NAMALWA (cell line): ENCODE results near the gene LNX1.

Experiments used
- DNase-seq: peaks from one replicate; pipeline ENCODE4 v3.0.0-alpha.2; 2015; ENCODE audit warnings: low spot score

The LNX1 gene

DNA sequence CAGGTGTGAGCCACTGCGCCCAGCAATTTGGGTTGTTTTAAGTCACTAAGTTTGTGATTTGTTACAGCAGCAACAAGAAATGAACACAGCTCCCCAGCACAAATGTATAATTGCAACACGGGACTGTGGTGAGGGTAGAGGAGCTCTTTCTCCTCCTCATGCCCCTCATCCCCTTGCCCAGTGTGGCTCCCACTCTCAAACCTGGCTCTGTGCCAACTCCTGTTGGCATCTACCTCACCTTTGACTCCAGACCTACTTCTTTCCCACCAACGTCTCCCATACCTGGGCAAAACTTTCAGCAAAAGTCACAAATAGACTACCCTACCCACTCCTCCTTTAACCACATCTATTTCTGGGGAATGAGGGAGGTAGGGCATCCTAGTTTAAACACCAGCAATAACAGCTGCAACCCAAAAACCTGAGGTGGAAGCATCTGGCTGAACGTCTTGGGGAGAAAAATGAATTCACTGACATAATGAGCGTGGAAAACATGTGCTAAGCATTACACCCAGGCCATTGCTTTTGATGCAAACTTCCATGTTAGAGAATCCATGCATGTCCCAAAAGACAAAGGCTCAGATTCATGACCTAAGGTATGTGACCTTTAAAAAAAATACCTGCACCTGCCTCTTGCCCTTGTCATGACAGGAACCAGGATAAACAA lies 19.2 kb downstream of the LNX1 start:
- DNase-seq = no peak

DNA sequence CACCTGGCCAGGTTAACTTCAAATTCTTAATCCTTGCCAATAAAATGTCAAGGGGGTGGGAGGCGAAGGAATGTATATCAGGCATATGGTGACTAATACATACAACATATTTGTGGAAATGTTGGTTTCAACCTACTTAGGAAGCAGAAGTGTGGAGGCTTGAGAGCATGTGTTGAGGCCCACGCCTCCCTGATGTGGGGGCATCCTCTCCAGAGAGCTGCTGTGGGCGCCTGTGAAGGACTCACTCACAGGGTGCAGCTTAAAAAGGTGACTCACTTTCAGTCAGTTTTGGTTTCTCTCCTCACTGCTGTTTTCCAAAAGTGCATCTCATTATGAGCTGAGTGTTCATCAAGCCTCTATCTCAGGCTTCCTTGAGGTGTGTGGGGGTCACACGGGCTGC lies 27.5 kb downstream of the LNX1 start:
- DNase-seq = no peak

DNA sequence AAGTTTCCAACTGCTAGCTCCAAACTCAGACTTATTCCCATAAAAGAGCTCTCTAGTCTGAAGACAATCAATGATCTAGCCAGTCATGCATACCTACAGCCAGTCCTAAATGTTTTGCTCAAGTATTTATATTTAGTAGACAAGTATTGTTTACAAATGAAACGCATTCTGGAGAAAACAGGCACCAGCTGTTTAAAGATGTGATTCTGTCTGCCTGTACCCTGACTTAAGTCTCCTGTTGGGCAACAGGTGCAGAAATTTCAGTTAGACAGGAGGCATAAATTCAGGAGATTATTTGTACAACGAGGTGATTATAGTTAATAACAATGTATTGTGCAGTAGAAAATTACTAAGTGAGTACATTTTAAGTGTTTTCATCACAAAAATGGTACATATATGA lies 28.9 kb downstream of the LNX1 start:
- no peak for DNase-seq

DNA sequence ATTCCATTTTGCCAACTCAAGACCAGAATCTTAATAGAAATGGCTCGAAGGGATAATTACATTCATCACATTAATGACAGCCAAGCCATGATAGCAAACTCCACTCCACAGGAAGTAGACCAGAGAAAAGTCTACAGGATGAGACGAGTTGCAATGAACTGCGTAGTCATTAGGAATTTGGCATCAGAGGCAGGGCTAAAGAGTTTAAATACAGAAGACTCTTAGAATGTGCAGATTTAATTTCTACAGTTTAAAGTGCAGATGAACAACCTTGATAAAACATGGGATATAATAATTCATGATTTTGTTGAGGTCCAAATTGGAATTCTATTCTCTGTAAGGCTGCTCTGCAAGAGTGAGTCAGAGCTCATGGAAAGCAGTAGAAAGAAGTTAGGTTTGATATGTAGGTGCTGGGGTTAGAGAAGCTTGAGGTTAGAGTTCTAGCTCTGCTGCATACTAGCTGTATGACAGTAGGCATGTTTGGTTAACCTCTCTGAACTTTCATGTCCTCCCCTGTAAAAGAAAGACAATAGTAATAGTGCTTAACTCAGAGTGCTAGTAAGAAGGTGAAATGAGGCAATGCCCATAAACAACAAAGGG lies 32.2 kb downstream of the LNX1 start:
- DNase-seq = no peak

DNA sequence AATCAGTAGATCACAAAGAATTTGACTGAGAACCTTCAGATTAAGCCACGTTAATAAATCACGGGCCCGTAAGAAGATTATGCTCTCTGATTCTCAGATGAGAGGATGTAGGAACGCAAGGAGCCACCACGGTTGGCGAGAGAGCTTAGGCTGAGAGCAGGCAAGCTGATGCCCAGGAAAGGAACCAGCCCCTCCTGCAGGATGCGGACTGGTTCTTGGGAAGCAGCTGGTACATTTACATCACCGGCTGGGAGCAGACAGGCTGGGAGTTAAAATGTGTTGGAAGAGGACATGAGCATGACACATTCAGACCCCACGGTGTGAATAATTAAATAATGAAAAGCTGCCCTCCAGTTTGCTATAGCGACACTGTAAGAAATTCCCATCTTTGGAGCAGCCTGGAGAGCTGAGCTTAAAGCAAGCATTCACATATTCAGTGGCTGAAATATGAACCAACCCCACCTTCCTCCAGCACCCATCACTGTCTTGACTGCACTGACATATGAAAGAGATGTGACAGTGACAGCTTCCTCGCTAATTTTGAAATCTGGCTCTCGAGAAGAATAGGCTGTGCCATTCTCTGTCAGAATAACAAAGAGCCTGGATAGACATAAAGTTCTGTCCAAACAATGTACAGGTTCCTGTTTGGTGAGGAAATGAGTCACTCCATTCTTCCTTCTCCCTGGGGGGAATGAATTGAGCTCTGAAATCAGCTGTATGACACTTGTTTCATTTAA lies 33.1 kb downstream of the LNX1 start:
- no peak for DNase-seq

DNA sequence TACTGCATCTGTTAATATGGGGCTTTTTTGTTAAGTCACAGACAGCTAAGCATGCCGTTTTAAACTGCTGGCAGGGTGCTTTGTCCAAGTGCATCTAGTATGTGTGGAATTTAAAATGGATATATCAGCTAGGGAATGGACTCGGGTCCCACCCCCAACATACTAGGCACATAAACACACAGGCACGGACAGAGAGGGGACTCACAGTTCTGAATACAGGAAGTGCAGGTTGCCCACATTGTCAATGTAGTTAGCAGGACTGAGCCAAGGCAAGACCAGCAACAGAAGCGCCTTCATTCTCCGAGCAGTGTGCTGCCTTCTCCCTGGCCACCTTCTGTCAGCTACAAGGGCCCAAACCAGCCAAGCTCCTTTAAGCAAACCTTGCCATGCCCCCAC lies 33.6 kb downstream of the LNX1 start:
- DNase-seq = no peak

DNA sequence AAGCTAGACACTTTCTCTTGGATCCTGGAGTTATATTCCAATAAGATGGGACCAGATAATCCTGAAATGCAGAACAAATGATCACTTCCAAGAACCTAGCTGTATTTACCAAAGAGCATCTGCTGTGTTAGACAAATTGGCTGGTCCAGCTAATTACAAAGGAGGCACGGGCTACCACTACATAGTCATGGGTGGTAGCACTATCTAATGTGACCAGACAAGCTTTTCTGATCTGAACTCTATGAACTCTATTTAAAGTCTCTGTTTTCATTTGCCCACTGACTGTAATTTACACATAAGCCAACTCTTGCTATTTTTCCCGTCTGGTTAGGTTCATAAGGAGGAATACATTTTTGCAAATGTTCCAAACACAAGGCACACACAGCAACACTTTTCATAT lies 34.6 kb downstream of the LNX1 start:
- no peak for DNase-seq

DNA sequence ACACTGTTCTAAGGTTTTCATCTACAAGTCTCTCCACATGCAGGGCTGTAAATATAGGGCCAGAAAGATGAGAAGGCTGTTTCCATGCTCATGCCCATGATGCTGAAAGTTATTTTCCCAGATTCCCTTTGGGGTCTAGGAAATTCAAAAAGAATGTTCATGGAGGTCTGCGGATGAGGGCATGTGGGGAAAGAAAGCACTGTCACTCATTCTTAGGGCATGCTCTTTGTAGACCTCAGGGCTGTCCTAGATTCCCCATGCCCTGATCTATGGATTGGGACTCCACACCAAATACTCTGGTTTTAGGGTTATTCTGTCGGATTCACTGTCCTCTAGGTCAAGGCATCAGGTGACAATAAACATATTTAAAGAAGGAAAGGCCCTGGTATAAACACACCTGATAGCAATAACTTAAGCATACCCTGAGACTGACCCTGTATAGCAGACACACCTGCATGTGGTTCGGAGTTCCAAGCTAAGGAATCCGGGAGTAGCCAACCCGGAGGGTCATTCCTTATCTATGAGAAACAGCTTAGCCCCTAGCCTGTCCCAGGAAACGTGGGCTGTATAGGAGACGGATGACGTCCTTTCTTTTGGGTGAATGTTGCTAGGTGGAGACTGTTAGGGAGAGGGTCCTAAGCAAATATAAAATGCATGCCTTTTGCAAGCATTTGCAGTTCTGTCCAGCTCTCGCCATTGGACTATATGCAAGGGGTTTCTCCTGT lies 37.6 kb downstream of the LNX1 start:
- no peak for DNase-seq

DNA sequence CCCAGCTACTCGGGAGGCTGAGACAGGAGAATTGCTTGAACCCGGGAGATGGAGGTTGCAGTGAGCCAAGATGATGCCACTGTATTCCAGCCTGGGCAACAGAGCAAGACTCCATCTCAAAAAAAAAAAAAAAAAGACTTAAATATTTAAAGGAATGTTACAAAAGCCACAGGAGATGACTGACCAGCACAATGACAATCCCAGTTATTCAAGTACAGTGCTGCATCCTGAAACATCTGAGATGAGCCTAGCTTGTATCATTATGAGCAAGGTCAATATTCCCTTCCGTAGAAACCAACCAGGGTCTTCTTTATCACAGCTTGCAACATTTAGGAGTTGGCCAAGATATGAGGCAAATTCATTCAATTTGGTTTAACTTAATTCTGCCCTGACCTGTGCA lies 38.6 kb downstream of the LNX1 start:
- no peak for DNase-seq

DNA sequence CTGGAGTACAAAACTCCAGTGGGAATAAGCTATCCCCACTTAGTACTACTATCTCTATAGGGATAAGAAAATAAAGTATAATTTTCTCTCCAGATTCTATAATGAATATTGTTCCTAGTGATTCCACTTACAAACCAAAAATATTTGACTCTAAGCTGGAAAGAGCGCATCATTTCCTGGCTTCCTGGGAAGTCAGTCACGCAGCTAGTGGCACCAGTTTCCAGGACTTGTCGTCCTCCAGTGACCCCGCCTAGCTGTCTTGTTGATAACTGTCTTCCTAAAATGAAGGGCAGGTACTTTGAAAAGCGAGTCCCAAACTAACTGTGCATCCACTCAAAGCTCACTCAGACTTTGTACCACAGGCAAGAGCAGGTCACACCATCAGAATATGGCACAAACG lies 39.3 kb downstream of the LNX1 start:
- no peak for DNase-seq

DNA sequence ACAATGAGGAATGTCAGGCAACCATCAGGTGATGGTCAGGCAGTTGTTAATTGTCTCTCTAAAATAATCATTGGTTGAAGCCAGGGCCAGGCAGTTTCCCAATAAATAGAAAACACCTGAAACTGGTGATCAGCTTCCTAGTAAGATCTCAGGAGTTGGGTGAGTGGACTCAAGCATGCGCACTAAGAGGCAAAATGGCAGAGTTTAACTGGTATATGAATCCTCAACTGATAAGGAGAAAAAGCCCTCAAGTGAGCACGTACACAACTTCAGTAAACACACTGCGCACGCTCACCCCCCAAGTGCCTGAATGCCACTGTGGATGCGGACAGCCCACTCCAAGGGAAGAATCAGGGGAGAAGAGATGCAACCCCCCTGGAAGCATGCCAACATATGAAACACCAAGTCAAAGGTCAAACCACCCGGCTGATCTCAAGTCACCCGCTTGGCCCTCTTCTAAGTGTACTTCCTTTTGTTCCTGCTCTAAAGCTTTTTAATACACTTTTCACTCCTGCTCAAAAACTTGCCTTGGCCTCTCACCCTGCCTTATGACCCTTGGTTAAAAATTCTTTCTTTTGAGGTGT lies 39.9 kb downstream of the LNX1 start:
- DNase-seq = no peak

DNA sequence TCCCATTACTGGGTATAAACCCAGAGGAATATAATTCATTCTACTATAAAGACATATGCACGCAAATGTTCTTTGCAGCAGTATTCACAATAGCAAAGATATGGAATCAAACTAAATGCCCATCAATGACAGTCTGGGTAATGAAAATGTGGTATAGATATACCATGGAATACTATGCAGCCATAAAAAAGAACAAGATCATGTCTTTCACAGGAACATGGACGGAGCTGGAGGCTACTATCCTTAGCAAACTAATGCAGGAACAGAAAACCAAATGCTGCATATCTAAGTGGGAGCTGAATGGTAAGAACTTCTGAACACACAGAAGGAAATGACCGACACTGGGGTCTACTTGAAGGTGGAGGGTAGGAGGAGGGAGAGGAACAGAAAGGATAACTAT lies 42.6 kb downstream of the LNX1 start:
- no peak for DNase-seq

DNA sequence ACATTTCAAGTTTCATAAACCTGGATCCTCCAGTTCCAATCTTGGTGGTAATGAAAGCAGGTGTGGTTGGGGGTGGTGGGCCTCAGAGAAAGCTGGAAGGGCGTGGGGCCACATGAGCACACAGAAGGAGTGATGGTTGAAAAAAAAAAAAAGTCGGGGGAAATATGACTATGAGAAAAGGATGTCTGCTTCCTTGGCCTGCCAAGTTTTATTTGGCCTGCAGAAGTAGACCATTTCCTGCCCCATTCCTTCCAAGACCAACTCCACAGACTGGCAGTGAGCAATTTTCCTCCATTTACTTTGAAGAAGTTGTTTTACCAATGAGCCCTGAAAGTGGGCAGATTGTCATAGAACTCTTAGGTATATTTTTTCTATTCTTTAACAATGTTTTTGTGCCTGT lies 43.3 kb downstream of the LNX1 start:
- DNase-seq = no peak

DNA sequence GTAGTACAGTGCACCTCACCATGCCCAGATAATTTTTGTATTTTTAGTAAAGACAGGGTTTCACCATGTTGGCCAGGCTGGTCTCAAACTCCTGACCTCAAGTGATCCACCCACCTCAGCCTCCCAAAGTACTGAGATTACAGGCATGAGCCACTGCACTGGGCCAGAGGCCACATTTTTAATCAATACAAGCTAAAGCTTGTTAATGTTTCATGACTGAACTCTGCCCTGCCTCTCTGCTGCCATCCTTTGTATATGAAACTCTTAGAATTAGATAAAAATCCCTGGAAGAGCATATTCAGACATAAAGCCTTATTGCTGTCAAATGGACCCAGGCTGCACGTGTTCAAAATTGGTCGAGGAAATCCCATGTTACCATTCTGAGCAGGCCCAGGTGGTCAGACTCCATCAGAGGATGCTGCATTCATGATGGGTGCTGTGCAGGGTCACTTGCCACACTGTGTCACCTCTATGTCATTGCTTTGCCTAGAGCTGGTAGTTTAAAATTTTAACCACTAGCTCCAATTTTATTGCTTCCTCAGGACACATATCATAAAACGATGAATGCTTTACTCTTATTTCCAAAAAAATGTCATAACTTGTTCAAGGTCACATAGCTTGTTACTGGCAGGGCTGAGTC lies 45.2 kb downstream of the LNX1 start:
- no peak for DNase-seq

DNA sequence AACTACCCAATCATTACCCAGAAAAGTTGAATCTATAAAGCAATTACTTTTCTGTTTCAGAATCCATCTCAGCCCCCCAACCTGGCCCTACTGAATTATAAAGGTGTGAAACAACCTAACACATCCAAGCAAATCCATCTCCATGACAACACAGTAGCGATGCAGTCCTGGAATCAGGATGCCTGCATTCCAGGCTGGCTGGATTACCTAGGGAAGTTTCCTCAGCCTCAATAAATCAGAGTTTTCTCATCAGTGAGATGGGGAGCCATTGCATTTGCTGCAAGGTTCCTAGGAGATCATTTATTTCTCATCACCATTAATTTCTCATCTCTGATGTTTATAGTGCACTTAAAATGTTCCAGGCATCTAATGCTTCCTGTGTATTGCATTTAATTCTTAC lies 46.0 kb downstream of the LNX1 start:
- no peak for DNase-seq

DNA sequence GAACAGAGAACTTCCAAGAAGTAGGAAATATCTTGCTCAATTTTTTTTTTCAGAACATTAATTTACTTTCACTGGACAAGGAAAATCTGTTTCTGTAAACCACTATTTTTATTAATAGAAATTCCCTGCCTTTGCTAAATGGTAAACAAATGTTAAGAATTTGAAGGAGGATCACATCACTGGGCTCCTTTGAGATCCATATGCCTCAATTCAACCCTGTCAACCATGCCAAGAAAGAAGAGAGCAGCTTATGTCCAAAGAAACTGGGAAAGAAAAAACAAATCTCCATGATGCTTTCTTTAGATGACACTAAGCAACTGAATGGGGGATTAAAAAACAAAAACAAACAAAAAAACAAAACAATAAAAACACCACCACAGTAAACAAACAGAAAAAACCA lies 47.7 kb downstream of the LNX1 start:
- DNase-seq = no peak

DNA sequence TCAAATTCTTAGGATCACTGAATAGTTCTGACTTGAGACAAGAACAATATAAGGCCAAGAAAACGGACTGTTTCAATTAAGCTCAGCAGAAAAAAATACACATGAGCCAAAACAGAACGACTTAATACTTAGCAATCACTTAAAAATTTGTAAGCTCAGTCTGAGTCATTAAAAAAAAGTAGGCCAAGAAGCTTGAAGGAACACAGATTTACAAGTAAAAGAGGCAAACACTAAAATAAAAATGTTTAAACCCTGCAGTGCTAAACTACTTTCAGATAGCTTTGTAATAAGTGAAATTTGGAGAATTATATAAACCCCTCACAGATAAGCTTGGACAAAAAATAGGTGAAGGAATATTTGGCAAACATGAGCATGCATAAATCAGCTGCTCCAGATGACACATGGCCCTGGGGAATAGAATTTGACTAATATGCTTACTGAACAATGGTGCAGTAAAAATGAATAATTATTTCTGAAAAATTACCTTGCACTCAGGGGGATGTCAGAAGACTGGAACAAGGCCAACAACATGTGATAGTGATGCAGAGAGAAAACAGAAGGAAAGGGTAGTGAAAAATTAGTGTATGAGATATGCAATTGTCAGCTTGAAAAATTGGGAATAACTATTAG lies 49.6 kb downstream of the LNX1 start:
- no peak for DNase-seq

DNA sequence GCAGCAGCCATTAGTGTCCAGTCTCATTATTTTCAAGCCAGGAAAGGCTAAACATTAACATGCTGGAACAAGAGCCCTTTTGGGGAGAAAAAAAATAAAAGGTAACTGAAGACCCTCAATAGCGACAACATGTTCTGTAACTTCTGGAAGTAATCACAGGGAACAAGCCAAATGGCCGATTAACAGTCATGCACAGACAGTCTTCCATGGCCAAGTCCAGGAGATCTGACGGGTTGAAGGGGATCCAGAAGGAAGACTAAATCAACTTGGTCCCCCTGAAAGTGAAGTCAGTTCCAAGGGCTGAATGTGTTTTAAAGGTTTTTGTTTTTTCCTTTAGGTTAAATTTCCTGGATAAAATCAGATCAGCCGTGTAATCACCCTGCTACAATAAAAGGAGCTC lies 52.5 kb downstream of the LNX1 start:
- DNase-seq = no peak

DNA sequence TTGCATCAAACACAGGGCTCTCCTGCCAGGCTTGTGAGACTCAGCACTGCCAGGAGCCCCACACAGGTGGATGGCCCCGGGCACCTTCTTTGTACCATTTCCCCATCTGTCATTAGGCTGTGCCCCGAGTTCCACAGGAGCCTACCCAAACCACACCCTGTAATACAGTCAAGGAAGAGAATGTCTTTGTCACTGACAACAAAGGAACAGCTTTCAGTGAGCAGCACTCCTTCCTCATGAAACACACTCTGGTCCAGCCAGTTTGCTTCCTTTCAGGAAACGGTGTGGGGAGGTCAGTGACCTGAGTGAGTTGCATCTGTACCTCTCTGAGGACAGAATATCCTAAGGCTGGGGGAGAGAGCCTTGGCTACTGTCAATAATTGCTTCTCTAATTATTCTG lies 53.7 kb downstream of the LNX1 start:
- no peak for DNase-seq

DNA sequence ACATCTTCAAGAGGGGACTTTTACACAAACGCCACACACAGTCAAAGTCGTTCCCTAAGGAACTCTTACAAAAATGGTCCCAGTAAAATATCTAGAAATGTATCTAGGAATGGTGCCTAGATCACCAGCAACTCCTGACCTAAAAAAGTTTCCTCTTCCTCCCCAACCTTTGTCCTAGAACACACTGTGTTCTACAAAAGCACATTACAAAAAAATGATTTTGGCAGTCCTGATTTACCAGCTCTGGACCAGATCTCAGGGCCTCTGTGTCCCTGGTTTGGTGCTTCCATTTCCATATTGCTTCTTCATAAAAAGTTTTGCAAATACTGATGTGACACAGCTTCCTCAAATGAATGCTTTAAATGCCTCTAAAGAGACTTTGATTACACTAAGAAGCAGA lies 55.0 kb downstream of the LNX1 start:
- DNase-seq = no peak

DNA sequence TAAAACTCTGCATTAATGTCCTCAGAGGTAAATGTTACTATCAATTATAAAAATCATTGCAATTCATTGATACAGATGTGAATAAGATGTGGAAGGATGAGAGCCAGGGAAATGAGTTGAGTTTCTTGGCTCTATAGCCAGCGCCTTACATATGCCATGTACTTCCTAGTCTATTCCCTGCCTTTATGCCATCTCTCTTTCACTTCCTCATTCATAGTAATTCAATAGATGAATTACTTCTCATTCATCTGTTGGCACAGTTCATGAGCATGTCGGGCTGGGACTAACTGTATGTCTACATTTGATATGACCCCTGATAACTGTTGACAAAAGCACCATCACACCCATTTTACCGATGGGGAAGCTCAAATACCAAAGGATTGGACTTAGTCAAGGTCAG lies 55.7 kb downstream of the LNX1 start:
- no peak for DNase-seq

DNA sequence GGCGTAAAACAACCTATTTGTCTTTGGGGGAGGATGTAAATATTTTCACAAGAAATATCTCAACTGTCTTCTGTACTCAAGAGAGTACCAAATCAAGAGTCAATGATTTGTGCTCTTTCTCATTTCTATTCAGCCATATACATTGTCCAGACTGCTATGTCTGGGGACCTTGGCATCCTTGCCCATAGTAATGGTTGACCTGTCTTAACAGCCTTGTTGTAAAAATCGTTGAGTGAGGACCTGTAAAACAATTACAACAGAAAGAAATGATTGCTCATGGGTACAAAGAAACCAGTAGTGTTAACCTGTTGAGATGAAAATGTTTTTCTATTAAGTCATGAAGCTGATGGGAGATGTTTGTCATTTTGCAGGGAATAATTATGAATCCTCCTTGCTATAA lies 56.6 kb downstream of the LNX1 start:
- no peak for DNase-seq
